GM21423 (cell line): ENCODE results near the gene SLFN13.
"Not testable (repeated sequence)": the region's sequence is repeated elsewhere in the genome, so short reads cannot be mapped to it uniquely, and the experiment has no call there.

Experiments
- ATAC-seq: cut with Tn5 transposase; IDR thresholded peaks from one replicate; pipeline ENCODE4 v1.9.1; 2021; ENCODE audit warnings: mild to moderate bottlenecking, moderate library complexity; ENCODE audit not compliant: unreplicated experiment

SLFN13 gene

GRCh38 chr17:35433075-35433894 is 15.3 kb downstream of the SLFN13 start:
- ATAC-seq, result no peak

DNA sequence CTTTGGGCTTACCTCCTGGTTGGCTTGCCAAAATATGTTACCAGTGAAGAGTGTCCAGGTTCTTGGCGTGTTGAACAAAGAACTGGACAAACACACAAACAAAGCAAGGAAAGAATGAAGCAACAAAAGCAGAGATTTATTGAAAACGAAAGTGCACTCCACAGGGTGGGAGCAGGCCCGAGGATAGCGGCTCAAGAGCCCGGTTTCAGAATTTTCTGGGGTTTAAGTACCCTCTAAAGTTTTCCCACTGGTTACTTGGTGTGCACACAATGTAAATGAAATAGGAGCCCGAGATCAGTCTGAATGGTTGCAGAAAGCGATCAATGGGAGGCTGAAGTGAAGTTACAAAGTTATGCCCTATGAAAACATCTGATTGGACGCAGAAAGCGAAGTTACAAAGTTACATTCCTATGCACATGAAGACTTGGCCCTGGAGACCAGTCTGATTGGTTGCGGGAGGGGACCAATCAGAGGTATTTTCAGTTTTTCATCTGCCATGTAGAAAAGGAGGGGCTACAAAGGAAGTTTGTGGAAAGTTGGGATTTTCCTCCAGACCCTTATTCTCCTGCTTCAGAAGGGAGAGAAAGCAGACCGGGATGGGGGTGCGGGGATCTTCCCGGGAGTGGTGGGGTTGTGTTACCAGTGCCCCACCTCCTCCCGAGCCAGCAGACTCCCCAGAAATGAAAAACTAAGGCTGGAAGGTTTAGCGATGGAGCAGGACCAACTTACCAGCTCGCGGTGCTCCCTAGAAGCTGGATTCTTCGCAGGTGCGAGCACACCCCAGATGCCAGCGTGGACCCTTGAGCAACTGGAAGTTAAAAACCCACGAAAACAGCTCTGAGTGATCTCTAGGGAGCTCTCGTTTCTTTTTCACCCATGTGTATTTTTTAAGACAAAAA is 16.1 kb downstream of the SLFN13 start, which contains the start of gene SLFN12:
SLFN12 (minus strand) TSS at position 325 of the 899 bp plus-strand sequence. CDS start 9,472 bp downstream, outside the sequence.
- ATAC-seq, result peak; percentile 74

DNA sequence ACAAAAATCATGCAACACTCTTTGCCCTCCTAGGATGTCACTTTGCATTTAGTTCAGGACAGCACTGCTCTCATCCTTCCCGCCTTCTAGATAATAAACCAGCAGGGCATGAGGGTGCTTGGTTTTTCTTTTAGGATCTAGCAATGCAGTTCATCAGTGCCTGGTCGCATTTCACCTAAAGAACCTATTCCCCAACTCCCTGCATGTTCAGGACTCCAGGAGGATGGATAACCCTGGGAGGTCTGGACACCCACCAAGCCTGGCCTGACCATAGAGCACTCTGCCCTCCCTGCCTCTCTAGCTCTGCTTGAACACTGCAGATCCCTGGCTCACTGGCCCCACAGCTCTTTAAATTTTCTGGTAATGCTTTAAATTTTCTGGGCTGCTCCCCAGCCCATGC is 18.9 kb downstream of the SLFN13 start:
- no peak for ATAC-seq

DNA sequence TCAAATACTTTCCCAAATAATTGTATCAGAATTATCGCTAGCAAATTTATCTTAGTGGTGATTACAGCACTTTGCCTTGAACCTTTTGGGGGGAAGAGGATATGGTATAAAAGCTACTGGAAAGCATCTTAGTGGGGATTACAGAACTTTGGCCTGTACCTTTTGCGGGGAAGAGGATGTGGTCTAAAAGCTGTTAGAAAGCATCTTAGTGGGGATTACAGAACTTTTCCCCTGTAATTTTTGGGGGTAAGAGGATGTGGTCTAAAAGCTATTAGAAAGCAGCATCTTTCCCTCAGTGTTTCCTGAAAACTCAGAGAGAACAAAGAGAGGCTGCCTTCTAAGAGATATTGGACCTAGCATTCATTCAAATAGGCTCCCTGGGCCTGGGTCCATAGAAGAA is 20.3 kb downstream of the SLFN13 start:
- no peak for ATAC-seq

DNA sequence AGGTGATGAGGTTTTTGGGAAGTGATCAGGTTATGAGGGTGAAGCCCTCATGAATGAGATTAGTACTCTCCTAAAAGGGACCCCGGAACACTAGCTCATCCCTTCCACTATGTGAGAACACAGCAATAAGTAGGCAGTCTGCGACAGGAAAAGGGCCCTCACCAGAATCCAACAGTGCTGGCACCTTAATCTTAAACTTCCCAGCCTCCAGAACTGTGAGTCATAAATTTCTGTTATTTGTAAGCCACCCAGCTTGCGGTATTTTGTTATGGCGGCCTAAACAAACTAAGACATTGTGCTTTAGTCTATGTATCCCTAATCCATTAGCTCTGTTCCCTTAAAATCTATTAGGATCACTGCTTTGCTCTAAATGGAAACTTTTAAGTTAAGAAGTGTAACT is 24.8 kb downstream of the SLFN13 start:
- ATAC-seq, result no peak

DNA sequence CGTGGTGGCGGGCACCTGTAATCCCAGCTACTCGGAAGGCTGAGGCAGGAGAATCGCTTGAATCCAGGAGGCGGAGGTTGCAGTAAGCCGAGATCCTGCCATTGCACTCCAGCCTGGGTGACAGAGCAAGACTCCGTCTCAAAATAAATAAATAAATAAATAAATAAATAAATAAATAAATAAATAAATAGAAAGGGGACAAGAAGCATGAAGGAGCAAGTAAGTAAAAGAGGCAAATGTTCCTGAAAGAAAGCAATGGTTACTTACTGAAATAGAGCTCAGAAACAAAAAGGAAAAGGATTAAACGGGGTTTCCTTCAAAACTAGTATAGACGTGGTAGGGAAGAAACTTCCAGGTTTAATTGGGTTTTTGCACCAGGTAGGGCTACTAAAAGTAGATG is 27.5 kb downstream of the SLFN13 start:
- not testable (repeated sequence) for ATAC-seq

DNA sequence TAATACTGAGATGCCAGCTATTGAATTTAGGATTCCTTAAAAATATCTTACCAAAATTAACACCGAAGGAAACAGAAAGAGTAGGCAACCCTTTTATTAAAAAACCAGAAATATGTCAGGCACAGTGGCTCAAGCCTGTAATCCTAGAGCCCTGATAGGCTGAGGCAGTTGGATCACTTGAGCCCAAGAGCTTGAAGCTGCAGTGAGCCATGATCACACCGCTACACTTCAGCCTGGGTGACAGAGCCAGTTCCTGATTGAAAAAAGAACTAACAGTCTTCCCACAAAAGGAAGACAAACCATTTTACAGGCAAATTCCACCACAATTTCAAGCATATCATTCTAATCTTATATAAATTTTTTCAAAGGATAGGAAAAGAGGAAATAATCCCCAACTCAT is 31.9 kb downstream of the SLFN13 start:
- no peak for ATAC-seq

DNA sequence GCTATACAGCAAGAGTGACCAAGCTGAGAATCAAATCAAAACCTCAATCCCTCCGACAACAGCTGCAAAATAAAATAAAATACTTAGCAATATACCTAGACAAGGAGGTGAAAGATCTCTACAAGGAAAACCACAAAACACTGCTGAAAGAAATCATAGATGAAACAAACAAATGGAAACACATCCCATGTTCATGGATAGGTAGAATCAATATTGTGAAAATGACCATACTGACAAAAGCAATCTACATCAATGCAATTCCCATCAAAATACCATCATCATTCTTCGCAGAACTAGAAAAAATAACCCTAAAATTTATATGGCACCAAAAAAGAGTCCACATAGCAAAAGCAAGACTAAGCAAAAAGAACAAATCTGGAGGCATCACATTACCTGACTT is 33.9 kb downstream of the SLFN13 start:
- not testable (repeated sequence) for ATAC-seq

- ATAC-seq, result no peak
Measured at GRCh38 chr17:35414247-35414646, 34.3 kb downstream of the SLFN13 start.

- ATAC-seq, result no peak
Measured at GRCh38 chr17:35407531-35407930, 41.0 kb downstream of the SLFN13 start.

DNA sequence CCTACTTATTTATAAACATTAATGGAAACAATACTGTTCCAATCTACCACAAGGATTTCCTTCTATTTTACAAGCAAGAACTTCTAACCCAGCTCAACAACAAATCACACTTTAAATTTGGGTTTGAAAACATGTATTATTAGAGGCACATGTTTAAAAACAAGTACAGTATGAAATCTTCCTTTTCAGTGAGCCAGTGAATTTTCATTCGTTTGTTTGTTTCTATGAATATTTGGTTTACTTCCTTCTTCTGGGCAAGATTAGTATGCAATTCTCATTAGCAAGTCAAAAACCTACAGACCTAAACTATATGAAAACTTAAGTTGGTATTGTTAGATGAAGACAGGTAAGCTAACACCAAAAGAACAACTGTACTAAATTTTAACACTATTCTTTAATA is 42.0 kb downstream of the SLFN13 start:
- no peak for ATAC-seq

- ATAC-seq, result no peak
Measured at GRCh38 chr17:35404360-35404759, 44.2 kb downstream of the SLFN13 start.

DNA sequence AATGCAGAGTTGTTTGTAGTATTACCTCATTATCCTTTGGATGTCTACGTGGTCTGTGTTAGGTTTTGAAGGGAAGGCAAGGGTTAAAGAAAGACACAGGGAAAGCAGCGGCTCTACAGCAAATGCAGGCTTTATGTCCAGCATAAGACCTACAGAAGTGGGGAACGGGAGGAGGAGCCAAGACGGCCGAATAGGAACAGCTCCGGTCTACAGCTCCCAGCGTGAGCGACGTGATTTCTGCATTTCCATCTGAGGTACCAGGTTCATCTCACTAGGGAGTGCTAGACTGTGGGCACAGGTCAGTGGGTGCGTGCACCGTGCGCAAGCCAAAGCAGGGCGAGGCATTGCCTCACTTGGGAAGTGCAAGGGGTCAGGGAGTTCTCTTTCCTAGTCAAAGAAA is 54.8 kb downstream of the SLFN13 start:
- not testable (repeated sequence) for ATAC-seq

GRCh38 chr17:35390663-35391062 is 57.9 kb downstream of the SLFN13 start:
- no peak for ATAC-seq

DNA sequence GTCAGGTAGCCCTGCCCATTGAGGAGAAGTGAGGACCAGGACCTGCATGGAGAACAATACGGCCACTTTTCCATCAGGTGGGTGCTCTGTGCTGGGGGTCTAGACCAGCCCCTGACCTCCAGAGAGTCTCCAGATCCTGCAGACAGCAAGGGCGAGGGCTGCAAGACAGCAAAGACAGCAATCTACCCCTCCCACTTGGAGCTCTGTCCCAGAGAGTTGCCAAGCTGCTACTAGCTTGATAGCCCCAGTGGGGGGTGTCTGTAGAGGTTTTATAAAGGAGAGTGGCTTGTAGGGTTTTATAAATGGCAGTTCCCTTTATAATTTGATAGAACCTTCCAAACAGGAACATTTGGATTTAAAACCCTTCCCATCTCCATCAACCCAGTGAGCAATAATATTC is 58.4 kb downstream of the SLFN13 start:
- no peak for ATAC-seq

- ATAC-seq, result no peak
Measured at GRCh38 chr17:35387496-35387895, 61.1 kb downstream of the SLFN13 start.
